Measurements from ENCODE around the gene HIBCH. TPM values are rescaled to one million over a fixed set of nuclear protein-coding genes. Genes with fewer than 3 reads are reported as not detected.
A peak's percentile ranks its signal among the peaks of the same experiment; 100 is the strongest.
"Not testable (repeated sequence)": the region's sequence is repeated elsewhere in the genome, so short reads cannot be mapped to it uniquely, and the experiment has no call there.

The HIBCH gene
- 10.0 and 12.4 TPM in 2 replicates for total RNA-seq (2014; rRNA removed; shearing (Covaris generic))
- 15.9 and 17.7 TPM in 2 replicates for polyA plus RNA-seq (2014; cell fraction: nucleus; rRNA removed)

GRCh38 chr2:190319555-190320498, at the start of gene HIBCH:
TSS of gene HIBCH (minus strand) at chr2:190319826. CDS start at chr2:190319750, 76 bp downstream.
- DNase-seq (ENCODE audit: extremely low read depth, low read depth): peak; percentile 99

GRCh38 chr2:190367091-190367490, 47.5 kb upstream of the HIBCH start:
- DNase-seq (ENCODE audit: extremely low read depth, low read depth): no peak

- DNase-seq (ENCODE audit: extremely low read depth, low read depth): no peak
These were observed 46.7 kb upstream of the HIBCH start for GRCh38 chr2:190366248-190366753.

- DNase-seq (ENCODE audit: extremely low read depth, low read depth): no peak
These were observed 46.0 kb upstream of the HIBCH start for GRCh38 chr2:190365499-190366204.

GRCh38 chr2:190362894-190363293, 43.3 kb upstream of the HIBCH start:
- no peak for DNase-seq (ENCODE audit: extremely low read depth, low read depth)

GRCh38 chr2:190361572-190361971, 41.9 kb upstream of the HIBCH start:
- no peak for DNase-seq (ENCODE audit: extremely low read depth, low read depth)

GRCh38 chr2:190360965-190361364, 41.3 kb upstream of the HIBCH start:
- no peak for DNase-seq (ENCODE audit: extremely low read depth, low read depth)

GRCh38 chr2:190360561-190360960, 40.9 kb upstream of the HIBCH start:
- no peak for DNase-seq (ENCODE audit: extremely low read depth, low read depth)

- DNase-seq (ENCODE audit: extremely low read depth, low read depth): not testable (repeated sequence)
These were observed 39.2 kb upstream of the HIBCH start for GRCh38 chr2:190358655-190359448.

GRCh38 chr2:190357600-190357999, 38.0 kb upstream of the HIBCH start:
- no peak for DNase-seq (ENCODE audit: extremely low read depth, low read depth)

GRCh38 chr2:190355968-190356644, 36.5 kb upstream of the HIBCH start:
- no peak for DNase-seq (ENCODE audit: extremely low read depth, low read depth)

GRCh38 chr2:190354003-190354690, 34.5 kb upstream of the HIBCH start:
- DNase-seq (ENCODE audit: extremely low read depth, low read depth): no peak

GRCh38 chr2:190353537-190353899, 33.9 kb upstream of the HIBCH start:
- no peak for DNase-seq (ENCODE audit: extremely low read depth, low read depth)

- no peak for DNase-seq (ENCODE audit: extremely low read depth, low read depth)
These were observed 33.3 kb upstream of the HIBCH start for GRCh38 chr2:190352668-190353536.

GRCh38 chr2:190351955-190352354, 32.3 kb upstream of the HIBCH start:
- no peak for DNase-seq (ENCODE audit: extremely low read depth, low read depth)

- DNase-seq (ENCODE audit: extremely low read depth, low read depth): no peak
These were observed 30.7 kb upstream of the HIBCH start for GRCh38 chr2:190350371-190350770.

- peak; percentile 40 for DNase-seq (ENCODE audit: extremely low read depth, low read depth)
These were observed 24.7 kb upstream of the HIBCH start for GRCh38 chr2:190344276-190344827.

All from NCI-H460 (cell line).